GM12891 (cell line): ENCODE results near the gene ZDHHC3. TPM values are rescaled to one million over a fixed set of nuclear protein-coding genes. Genes with fewer than 3 reads are reported as not detected.

Experiments used
- DNase-seq: peaks from one replicate; pipeline ENCODE4 v3.0.0; 2011; ENCODE audit warnings: low spot score; ENCODE audit not compliant: insufficient read length
- FAIRE-seq: peaks from 2 replicates; lab custom pipeline; 2011; peaks lifted over from hg19 to GRCh38; lab: Jason Lieb, UNC
- PAX5 ChIP-seq: IDR thresholded peaks from 2 replicates; pipeline ENCODE4 v1.6.1; 2011; ENCODE audit warnings: low read length, moderate library complexity, mild to moderate bottlenecking; ENCODE audit not compliant: insufficient read depth, severe bottlenecking
- POLR2A ChIP-seq: IDR thresholded peaks from 2 replicates; pipeline ENCODE4 v1.6.1; 2011; ENCODE audit warnings: low read depth, low read length, control low read depth
- POLR2AphosphoS5 ChIP-seq: IDR thresholded peaks from 2 replicates; pipeline ENCODE4 v1.6.1; 2011; ENCODE audit warnings: low read depth, low read length, control low read depth
- POU2F2 ChIP-seq: IDR thresholded peaks from 2 replicates; pipeline ENCODE4 v1.6.1; 2011; ENCODE audit warnings: low read depth, mild to moderate bottlenecking, control low read depth, low read length, moderate library complexity
- SPI1 ChIP-seq: IDR thresholded peaks from 2 replicates; pipeline ENCODE4 v1.6.1; 2011; ENCODE audit warnings: low read depth, low read length, control low read depth
- TAF1 ChIP-seq: IDR thresholded peaks from 2 replicates; pipeline ENCODE4 v1.6.1; 2011; ENCODE audit warnings: low read depth, low read length, control low read depth
- polyA plus RNA-seq: library from polyadenylated mRNA; unstranded; fragments of >200 nt; gene quantifications from one replicate; pipeline ENCODE4 v1.2.1, GENCODE V29; 2012; ENCODE audit warnings: low read depth, missing spikeins, inconsistent platforms; ENCODE audit not compliant: missing spikeins

Gene ZDHHC3, protein sequence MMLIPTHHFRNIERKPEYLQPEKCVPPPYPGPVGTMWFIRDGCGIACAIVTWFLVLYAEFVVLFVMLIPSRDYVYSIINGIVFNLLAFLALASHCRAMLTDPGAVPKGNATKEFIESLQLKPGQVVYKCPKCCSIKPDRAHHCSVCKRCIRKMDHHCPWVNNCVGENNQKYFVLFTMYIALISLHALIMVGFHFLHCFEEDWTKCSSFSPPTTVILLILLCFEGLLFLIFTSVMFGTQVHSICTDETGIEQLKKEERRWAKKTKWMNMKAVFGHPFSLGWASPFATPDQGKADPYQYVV
- 18.5 TPM for polyA plus RNA-seq

DNA sequence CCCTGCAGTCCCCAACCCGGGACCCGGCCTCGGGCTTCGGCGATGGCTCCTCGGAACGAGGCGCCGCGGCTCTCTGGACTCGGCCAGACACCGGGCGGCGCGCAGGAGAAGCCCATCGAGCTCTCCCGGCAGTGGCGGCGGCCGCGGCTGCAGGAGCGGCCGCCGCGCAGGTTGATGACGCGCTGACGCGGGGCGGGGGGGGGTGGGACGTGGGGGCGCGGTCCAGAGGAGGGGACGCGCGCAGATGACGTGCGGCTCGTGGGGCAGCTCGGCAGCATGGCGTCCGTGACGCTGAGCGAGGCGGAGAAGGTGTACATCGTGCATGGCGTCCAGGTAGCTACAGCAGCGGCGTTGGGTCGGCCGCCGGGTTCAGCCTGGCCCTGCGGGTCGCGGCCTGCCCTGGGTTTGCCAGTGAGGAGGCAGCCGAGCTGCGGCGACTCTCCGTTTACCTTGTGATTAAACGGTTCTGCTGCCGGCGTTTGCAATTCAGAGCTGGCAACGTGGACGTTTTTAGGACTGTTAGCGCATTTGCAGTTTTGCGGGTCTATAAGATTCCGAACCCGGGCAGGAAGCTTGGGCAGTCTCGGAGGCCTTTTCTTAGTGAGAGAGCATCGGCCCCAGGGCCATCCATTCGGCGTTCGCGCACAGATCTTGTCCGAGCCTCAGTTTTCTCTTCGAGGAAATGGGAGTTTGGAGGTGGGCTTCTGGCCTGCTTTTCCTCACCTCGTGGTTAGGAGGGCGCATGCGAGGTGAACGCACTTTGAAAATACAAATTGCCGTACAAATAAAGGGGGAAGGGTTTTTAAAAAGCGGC is at the start of gene ZDHHC3, which contains the start of gene EXOSC7:
Gene ZDHHC3, minus strand, starts transcription at position 173 of the 814 bp plus-strand sequence. CDS start 16,738 bp downstream, outside the sequence.
Gene EXOSC7, plus strand, starts transcription at position 243 of the 814 bp plus-strand sequence. Its CDS starts 34 bp downstream, at position 277.
- FAIRE-seq (peak; percentile 100), DNase-seq (peak; percentile 86)
- TF ChIP-seq TAF1 (peak; percentile 87), POLR2AphosphoS5 (peak; percentile 87), POU2F2 (peak; percentile 65; the same call in 1 of the 2 replicates), PAX5 (no peak), POLR2A (peak; percentile 95), SPI1 (no peak)

DNA sequence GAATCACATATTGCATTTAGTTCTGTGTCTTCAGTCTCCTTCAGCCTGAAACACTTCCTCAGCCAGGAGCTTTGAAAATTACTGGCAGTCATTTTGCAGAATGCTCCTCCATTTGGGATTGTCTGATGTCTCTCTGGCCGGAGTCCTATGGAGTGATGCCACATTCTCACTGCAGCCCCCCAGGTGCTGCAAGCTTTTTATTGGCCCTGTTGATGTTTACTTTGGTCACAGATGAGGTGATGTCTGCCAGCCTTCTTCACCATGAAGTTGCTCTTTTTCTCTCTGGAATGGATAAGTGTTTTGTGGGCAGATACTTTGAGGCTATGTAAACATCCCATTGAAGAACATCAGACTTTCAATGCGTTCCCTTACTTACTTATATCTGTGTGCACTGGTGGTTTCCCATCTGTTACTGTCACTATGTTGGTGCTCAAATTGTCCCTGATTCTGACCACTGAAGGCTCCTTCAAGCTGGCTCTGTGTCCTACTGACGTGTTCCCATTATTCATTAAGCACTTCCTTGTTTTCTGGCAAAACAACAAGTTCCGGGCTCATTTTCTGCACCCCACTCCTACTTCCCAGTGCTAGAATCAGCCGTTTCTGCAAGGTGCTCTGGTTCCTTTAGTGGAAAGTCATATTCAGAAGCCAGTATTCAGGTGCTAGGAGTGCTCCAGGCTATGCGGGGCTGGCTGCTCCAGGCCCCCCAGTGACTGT is 48.7 kb upstream of the ZDHHC3 start:
- FAIRE-seq (no peak), DNase-seq (no peak)

DNA sequence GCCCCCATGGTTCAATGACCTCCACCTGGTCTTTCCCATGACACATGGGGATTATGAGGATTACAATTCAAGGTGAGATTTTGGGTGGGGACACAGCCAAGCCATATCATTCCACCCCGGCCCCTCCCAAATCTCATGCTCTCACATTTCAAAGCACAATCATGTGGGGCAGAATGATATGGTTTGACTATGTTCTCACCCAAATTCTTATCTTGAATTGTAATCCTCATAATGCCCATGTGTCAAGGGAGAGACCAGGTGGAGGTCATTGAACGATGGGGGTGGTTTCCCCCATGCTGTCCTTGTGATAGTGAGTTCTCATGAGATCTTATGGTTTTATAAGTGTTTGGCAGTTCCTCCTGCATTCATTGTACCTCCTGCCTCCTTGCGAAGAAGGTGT is 47.7 kb upstream of the ZDHHC3 start:
- TF ChIP-seq POLR2A (no peak), TAF1 (no peak), SPI1 (no peak), POU2F2 (no peak), PAX5 (no peak), POLR2AphosphoS5 (no peak)
- DNase-seq (no peak), FAIRE-seq (no peak)

More for the DNA sequence above, 48.7 kb upstream of the ZDHHC3 start:
- TF ChIP-seq POLR2AphosphoS5: no peak
- no peak for TF ChIP-seq PAX5
- TF ChIP-seq SPI1: no peak
- TF ChIP-seq POLR2A: no peak
- TF ChIP-seq POU2F2: no peak
- TF ChIP-seq TAF1: no peak

DNA sequence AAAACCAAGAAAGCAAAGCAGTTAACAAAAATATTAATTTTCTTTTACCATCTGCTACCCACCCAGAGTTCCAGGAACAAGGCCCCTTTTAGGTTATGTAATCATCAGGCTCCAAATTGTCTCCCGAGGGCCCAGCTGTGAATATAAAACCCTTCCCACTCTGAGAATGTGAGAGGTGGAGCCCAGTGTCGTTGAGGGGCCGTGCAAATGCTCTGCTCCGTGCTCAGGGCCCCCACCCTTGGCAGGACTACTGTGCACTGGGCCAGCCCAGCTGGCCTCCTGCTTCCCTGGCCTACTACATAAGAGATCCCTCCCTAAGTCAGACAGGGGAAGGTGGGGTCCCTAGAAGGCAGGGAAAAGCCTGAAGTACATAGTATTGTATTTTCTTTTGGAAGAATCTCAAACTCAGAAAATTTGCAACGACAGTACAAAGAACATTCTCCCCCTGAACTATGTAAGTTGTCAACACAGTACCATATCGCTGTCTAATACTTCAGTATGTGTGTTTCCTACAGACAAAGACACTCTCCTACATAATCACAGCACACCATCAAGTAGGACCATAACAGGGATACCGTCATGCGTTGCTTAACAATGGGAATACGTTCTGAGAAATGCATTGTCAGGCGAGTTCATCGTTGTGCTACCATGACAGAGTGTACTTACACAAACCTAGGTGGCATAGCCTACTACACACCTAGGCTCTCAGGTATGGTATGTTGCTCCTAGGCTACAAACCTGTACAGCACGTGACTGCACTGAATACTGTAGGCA is 45.7 kb upstream of the ZDHHC3 start:
- DNase-seq: no peak
- TF ChIP-seq POU2F2 (no peak), TAF1 (no peak), POLR2AphosphoS5 (no peak), POLR2A (no peak), PAX5 (no peak), SPI1 (no peak)
- no peak for FAIRE-seq

DNA sequence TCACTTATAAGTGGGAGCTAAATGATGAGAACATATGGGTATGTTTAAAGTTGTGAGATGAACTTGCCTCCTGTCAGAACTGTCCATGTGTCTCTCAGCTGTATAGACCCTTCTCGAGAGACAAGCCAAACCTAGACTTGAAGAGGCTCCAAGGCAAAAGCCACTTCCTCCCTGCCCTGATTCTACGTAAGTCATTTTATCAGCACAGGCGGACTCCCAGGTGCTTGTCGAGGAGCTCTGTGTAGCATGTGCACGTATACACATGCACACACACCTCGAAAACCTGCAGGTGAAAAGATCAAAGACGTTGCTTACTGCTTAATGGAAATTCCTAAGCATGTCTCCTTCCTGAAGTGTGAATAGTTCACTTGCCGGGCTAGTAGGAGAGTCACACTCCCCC is 44.6 kb upstream of the ZDHHC3 start:
- FAIRE-seq: no peak
- TF ChIP-seq PAX5: no peak
- TF ChIP-seq SPI1: no peak
- TF ChIP-seq POLR2A: no peak
- TF ChIP-seq POLR2AphosphoS5: no peak
- TF ChIP-seq POU2F2: no peak
- no peak for TF ChIP-seq TAF1
- no peak for DNase-seq

DNA sequence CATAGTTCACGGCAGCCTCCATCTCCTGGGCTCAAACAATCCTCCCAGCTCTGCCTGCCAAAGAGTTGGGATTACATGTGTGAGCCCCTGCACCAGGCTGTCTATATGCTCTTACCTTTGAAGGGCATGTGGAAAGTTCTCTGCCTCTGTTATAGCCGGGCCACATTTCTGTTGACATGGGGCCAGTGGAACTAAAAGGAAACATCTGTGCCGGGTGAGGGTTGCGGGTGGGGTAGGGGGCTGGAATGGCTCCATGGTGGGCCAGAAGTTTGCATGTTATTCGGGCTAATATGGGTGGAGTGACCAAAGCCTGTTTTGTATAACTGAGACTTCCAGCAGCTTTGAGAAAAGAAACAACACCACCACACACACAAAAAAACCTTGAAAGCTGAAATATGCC is 41.8 kb upstream of the ZDHHC3 start:
- no peak for TF ChIP-seq POU2F2
- no peak for TF ChIP-seq PAX5
- no peak for TF ChIP-seq SPI1
- FAIRE-seq: no peak
- no peak for DNase-seq

- FAIRE-seq (no peak), DNase-seq (no peak)
- TF ChIP-seq TAF1 (no peak), SPI1 (no peak)
These were observed 40.9 kb upstream of the ZDHHC3 start for GRCh38 chr3:45016916-45017315.

GRCh38 chr3:45012577-45012976 is 36.6 kb upstream of the ZDHHC3 start:
- DNase-seq: no peak
- no peak for FAIRE-seq
- TF ChIP-seq POU2F2: no peak
- TF ChIP-seq POLR2AphosphoS5: no peak
- no peak for TF ChIP-seq PAX5
- no peak for TF ChIP-seq POLR2A
- TF ChIP-seq SPI1: no peak
- TF ChIP-seq TAF1: no peak

DNA sequence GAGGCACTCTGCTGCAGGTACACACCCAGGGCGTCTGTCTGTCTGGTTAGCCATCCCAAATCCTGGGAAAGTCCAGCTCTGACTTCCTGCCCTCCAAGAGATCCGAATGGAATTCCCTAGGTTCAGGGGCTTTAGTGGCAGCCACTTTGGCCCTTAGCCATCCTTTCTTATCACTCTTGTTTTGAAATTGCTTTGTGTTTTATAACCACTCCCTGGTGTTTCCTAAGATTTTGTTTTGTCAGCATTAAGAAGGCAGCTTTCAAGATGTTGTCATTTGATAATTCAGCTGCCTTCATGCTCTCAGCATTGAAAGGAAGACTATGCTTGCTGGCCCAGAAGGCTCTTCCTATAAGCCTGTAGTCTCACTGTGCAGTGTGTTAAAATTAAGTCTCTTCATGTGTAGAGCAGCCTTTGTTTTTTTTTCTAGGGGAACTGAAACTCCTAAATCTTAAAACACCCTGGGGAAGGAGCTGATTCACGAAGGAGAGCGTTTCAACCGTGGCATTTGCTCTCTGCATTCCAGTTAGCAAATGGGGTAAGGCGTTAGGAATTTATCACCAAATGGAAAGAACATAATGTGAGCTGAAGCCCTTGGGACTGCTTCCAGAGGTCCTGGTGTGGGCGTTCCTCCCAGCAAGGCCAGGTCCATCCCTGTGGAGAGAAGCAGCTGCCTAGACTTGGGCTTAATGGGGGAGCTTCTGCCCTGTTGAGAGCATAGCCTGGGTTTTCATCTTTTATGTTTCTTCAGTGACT is 36.0 kb upstream of the ZDHHC3 start:
- DNase-seq (no peak), FAIRE-seq (no peak)
- peak; percentile 89 for TF ChIP-seq SPI1
- no peak for TF ChIP-seq PAX5
